Esophagus muscularis mucosa (tissue), 3 donors: Measurements from ENCODE around the gene COMT.

Source experiments
- CTCF ChIP-seq, 3 experiments: fragments of 200-600 bp in 2 of 3; fragments of 450-650 bp in 1 of 3; sonication (generic) in 2 of 3; IDR thresholded peaks; one replicate each; pipeline ENCODE4 v1.5.1; 2017 to 2019; ENCODE audit warnings: antibody characterized with exemption in 3 of 3, mild to moderate bottlenecking in 2 of 3, moderate library complexity in 1 of 3
- POLR2A ChIP-seq: fragments of 450-650 bp; IDR thresholded peaks from one replicate; pipeline ENCODE4 v1.6.1; 2017; ENCODE audit warnings: antibody characterized with exemption, moderate library complexity, mild to moderate bottlenecking, low read depth
- POLR2AphosphoS5 ChIP-seq, 2 donors: sonication (generic); formaldehyde crosslinking; IDR thresholded peaks; one replicate each; pipeline ENCODE4 v1.6.1; 2017; ENCODE audit warnings: antibody characterized with exemption in 2 of 2

DNA sequence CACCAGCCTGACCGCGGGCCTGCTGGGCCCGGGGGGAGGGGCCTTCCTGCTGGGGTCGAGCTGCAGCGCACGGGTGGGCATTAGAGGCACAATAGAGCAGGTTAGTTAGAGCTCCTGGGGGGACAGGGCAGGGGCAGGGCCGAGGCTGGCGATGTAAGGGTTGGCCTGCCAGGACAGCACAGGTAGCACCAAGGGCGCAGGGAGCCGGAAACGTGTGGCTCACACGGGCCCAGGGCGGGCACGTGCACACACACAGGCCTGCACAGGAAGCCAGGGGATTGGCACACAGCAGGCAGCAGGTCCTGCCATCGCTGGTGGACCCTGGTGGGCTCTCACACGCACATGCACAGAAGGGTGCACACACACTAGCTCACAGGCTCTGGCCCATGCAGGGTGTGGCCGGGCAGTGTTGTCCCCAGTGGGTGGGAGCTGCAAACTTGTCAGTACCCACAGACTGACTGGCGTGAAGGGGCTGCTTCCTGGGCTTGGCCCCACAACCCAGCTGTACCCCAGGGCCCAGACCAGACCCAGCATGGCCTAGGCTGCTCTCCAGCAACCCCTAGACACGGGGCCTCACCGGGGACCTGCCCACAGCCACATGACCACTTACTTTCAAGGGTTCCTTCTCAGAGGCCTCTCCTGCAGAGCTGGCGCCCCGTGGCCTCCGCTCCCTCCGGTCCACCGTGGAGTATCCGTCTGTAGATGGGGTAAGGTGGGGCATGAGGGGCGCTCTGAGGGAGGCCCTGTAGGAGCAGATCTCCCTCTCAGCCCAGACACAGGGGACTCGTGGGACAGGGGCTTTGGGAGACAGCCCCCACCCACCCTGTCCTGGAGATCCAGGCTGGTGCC is 29.9 kb downstream of the COMT start:
- TF ChIP-seq POLR2AphosphoS5 (IDR thresholded peaks at IDR 0.05) = no peak
- TF ChIP-seq CTCF (IDR thresholded peaks at IDR 0.05) = no peak
- no peak for TF ChIP-seq POLR2A
